Heart left ventricle (tissue), 16 donors: ENCODE data around the gene INPP4A. TPM values are rescaled to one million over a fixed set of nuclear protein-coding genes. Genes with fewer than 3 reads are reported as not detected.
A peak's percentile ranks its signal among the peaks of the same experiment; 100 is the strongest.

Experiments
- ATAC-seq, 4 donors: fragments of 200-7000 bp; cut with Tn5 transposase; one replicate each; pipeline ENCODE4 v1.9.1; 2020 to 2022; ENCODE audit warnings: moderate library complexity in 4 of 4, mild to moderate bottlenecking in 3 of 4, moderate number of reproducible peaks in 1 of 4
- DNase-seq, 5 donors: peaks; one replicate each; pipeline ENCODE4 v3.0.0-alpha.2; 2020
- H3K27ac ChIP-seq, 12 donors: fragments of 200-600 bp; sonication (generic) in 4 of 12; one replicate each; pipeline versions ENCODE4 v1.5.0 to v1.8.0; 2016 to 2022; ENCODE audit warnings: mild to moderate bottlenecking in 2 of 12
- H3K27me3 ChIP-seq, 9 donors: fragments of 200-600 bp; sonication (generic) in 2 of 9; one replicate each; pipeline versions ENCODE4 v1.5.1 to v1.8.0; 2016 to 2022; ENCODE audit warnings: mild to moderate bottlenecking in 3 of 9
- H3K36me3 ChIP-seq, 9 donors: fragments of 200-600 bp; sonication (generic) in 2 of 9; one replicate each; pipeline versions ENCODE4 v1.5.0 to v1.8.0; 2018 to 2022; ENCODE audit warnings: mild to moderate bottlenecking in 2 of 9
- H3K4me1 ChIP-seq, 12 donors: fragments of 200-600 bp; sonication (generic) in 4 of 12; one replicate each; pipeline versions ENCODE4 v1.5.0 to v1.8.0; 2016 to 2022; ENCODE audit warnings: mild to moderate bottlenecking in 3 of 12
- H3K4me3 ChIP-seq, 12 donors: fragments of 200-600 bp; sonication (generic) in 4 of 12; one replicate each; pipeline versions ENCODE4 v1.5.0 to v1.8.0; 2017 to 2022; ENCODE audit warnings: mild to moderate bottlenecking in 9 of 12, moderate library complexity in 4 of 12
- H3K9me3 ChIP-seq, 12 donors: fragments of 200-600 bp; sonication (generic) in 4 of 12; one replicate each; pipeline versions ENCODE4 v1.5.0 to v1.8.0; 2016 to 2022; ENCODE audit warnings: mild to moderate bottlenecking in 1 of 12
- CTCF ChIP-seq, 12 donors: fragments of 200-600 bp; sonication (generic) in 4 of 12; IDR thresholded peaks; one replicate each; pipeline versions ENCODE4 v1.5.0 to v1.8.0; 2018 to 2022; ENCODE audit warnings: antibody characterized with exemption in 12 of 12, mild to moderate bottlenecking in 5 of 12
- POLR2A ChIP-seq, 2 donors: fragments of 450-650 bp; IDR thresholded peaks; one replicate each; pipeline ENCODE4 v1.6.1; 2017; ENCODE audit warnings: antibody characterized with exemption in 2 of 2, mild to moderate bottlenecking in 2 of 2, moderate library complexity in 2 of 2
- WGBS, 4 donors: extraction: QIAGEN DNeasy Blood & Tissue Kit in 2 of 4; methylation state at CpG; one replicate each; pipeline versions ENCODE4 v1.1.5 to v1.1.7; 2013 to 2018; 5-methylcytosine and 5-hydroxymethylcytosine counted together
- intact Hi-C, 10 donors: fragments of 100-400 bp; cut with DNase I; formaldehyde crosslinking; loops; one replicate each; pipeline versions ENCODE4 v1.11.1 to v1.14.2; 2022
- polyA plus RNA-seq, 2 donors: library from polyadenylated mRNA; stranded (reverse); fragments of 200-250 nt; gene quantifications; one replicate each; pipeline ENCODE4 v1.2.3, GENCODE V29; 2013
- total RNA-seq, 9 donors: library from RNA; depleted of rRNA in 2 of 9; stranded (reverse); fragments of >200 nt in 2 of 9; fragmentation: NEBNext Ultra II Directional in 3 of 9; extraction: Animal tissue kit (Norgen Biotek cat#: 25700) in 3 of 9; gene quantifications; one replicate each; pipeline versions ENCODE4 v1.1.0 to v1.2.4, GENCODE V29; 2016 to 2023
- donor health status: ischemic (EF 13 %, LVEDD 7.1; RV severe dilation, severe dysfunction).
- donor health status: healthy with polysubstance abuse.
- donor health status: DM: no; HTN: yes; CAD: no.
- donor health status: DM: no; HTN: no; CAD: no.
- donor health status: ischemic (EF 25% LVEDD 6.9; RV normal size, moderate dysfunction).
- donor health status: ischemic (EF 25% LVEDD 5.7; RV mildly dilated, moderate dysfunction).
- donor health status: healthy.
- donor health status: DM: yes; HTN: yes; CAD: no.
- donor health status: ischemic (EF 35%, LVEDD 5.7; RV mildly dilated, moderate dysfunction).
- donor health status: nonischemic (EF 11% LVEDD 7.7; RV severe dilation, severe dysfunction).
- donor health status: DM: yes; HTN: yes; CAD: no.
- donor health status: PGD.
- donor health status: ischemic (EF 29% LVEDD 5.4; RV normal size, mild dysfunction).
- donor health status: nonischemic (EF 23%, LVEDD 6.1; RV moderate dilation, normal function).

Gene INPP4A
- total and polyA plus RNA-seq, 11 donors = 5.1 to 30.5 (median 20.3) TPM

GRCh38 chr2:98506881-98507280 is 62.2 kb downstream of the INPP4A start:
- TF ChIP-seq POLR2A (IDR thresholded peaks at IDR 0.05) (no peak), CTCF (IDR thresholded peaks at IDR 0.05) (no peak)
- WGBS, 4 donors = 94 to 99% (median 95%) methylated on average over 4 to 8 of the region's 8 CpGs
- Histone ChIP-seq H3K27ac (peak overlapping the region in 3 of 12 donors; percentile 2 to 91 (median 42)), H3K9me3 (no peaks in the 10 kb centered on the region), H3K4me1 (peaks cover 7 to 81% (median 63%) of the 10 kb centered on the region in 12 donors), H3K36me3 (peaks cover 0 to 10% (median 0%) of the 10 kb centered on the region in 9 donors), H3K4me3 (no peak overlapping the region), H3K27me3 (no peaks in the 10 kb centered on the region)
- DNase-seq (no peak), ATAC-seq (no peak)
- intact Hi-C loops = loop anchor here in 3 of 10 donors (5.0 to 10.0 kb wide), 3 partner anchors 60 to 65 kb away; partner anchors contain the start of gene INPP4A (in 2 of the 3)

- no peak for ATAC-seq
- H3K4me1 ChIP-seq = peaks cover 7 to 80% (median 58%) of the 10 kb centered on the region in 12 donors
- intact Hi-C loops = loop anchor here in 3 of 10 donors (5.0 to 10.0 kb wide), 3 partner anchors 60 to 65 kb away; partner anchors contain the start of gene INPP4A (in 2 of the 3)
- peaks cover 0 to 10% (median 0%) of the 10 kb centered on the region in 9 donors for H3K36me3 ChIP-seq
- 85 to 97% (median 94%) methylated on average over 2 to 3 of the region's 3 CpGs for WGBS, 4 donors
- no peak for DNase-seq
- H3K27ac ChIP-seq = peak overlapping the region in 8 of 12 donors; percentile 11 to 91 (median 61)
- H3K27me3 ChIP-seq = no peaks in the 10 kb centered on the region
- TF ChIP-seq CTCF (IDR thresholded peaks at IDR 0.05) = no peak
- no peak for TF ChIP-seq POLR2A (IDR thresholded peaks at IDR 0.05)
- no peaks in the 10 kb centered on the region for H3K9me3 ChIP-seq
- H3K4me3 ChIP-seq = no peak overlapping the region
Measured at GRCh38 chr2:98507461-98507860, 62.8 kb downstream of the INPP4A start.

DNA sequence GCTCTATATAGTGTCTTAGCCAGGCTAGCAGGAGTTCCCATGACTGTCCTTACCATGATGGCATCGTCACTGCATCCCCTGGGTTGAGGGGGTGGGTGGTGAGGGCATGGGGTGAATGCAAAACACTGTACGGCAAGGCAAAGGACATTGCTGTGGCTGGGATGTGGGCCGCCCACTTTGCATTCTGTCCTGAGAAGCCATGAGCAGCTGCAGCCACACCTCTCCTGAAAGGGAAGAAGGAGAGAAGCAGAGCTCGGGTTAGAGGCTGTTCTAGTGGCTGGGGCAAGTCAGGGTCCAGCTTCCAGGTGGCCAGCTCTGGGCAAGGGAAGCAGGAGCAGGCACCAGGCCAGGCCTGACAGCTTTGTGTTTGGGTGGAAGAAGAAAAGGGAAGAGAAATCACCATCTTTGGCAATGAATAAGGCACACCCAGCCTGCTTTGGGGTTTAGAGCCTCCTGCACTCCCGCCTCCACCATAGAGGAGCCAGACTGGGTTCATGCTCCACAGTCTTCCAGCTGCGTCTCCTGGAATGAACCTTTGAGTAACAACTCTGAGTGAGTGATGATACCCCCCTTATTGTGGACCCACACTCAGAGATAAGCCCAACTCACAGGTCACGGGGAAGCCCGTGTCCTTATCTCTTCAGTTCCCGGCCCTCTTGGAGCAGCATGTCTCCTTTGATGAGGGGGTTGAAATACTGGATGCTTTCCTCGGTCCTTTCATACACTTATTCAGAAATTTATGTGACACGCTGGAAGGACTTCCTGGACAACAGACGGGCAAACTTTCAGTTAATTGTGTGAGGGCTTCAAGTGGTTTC is 63.4 kb downstream of the INPP4A start:
- intact Hi-C loops = loop anchor here in 3 of 10 donors (5.0 to 10.0 kb wide), 3 partner anchors 61 to 66 kb away; partner anchors contain the start of gene INPP4A (in 2 of the 3)
- peak; percentile 31 to 74 (median 62) for ATAC-seq
- WGBS, 4 donors = 58 to 62% (median 61%) methylated on average over 9 to 12 of the region's 12 CpGs

More for the DNA sequence above, 63.4 kb downstream of the INPP4A start:
- Histone ChIP-seq H3K36me3 (peaks cover 0 to 10% (median 0%) of the 10 kb centered on the region in 9 donors), H3K27me3 (no peaks in the 10 kb centered on the region), H3K4me3 (no peak overlapping the region), H3K27ac (peak overlapping the region in 11 of 12 donors; percentile 7 to 91 (median 57)), H3K9me3 (no peaks in the 10 kb centered on the region), H3K4me1 (peaks cover 7 to 73% (median 51%) of the 10 kb centered on the region in 12 donors)
- DNase-seq = peak; percentile 51 to 85 (median 75)
- no peak for TF ChIP-seq POLR2A (IDR thresholded peaks at IDR 0.05)
- no peak for TF ChIP-seq CTCF (IDR thresholded peaks at IDR 0.05)
